Ecto neural progenitor cell (in vitro differentiated cells): Measurements from ENCODE around the gene GRID1.

Experiments
- DNase-seq: peaks from one replicate; pipeline ENCODE4 v3.0.0-alpha.2; 2018; ENCODE audit warnings: low spot score

Gene GRID1

DNA sequence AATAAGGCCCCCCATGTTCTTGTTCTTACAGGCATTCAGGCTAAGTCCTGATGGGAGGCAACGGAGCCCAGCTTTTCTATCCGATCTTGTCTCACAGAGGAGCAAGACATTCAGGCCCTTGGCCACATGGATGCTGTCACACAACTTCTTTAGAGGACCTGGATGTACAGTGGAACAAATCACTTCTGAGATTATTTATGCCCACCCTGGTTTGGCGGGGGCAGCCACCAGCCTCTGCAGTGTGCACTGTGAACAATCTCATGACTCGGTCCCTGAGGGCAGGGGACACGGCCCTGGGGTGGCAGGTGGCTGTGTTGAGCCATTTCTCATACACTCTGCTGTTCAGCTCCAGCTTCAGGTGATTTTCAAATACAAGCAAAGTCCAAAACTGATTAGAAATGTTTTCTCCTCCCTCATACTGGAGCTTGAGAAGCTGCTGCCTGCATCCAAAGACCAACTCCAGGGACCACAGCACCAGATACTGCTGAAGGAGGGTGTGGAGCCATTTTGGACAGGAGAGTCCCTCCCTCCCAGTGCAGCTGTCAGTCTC lies 441.3 kb downstream of the GRID1 start:
- no peak for DNase-seq

DNA sequence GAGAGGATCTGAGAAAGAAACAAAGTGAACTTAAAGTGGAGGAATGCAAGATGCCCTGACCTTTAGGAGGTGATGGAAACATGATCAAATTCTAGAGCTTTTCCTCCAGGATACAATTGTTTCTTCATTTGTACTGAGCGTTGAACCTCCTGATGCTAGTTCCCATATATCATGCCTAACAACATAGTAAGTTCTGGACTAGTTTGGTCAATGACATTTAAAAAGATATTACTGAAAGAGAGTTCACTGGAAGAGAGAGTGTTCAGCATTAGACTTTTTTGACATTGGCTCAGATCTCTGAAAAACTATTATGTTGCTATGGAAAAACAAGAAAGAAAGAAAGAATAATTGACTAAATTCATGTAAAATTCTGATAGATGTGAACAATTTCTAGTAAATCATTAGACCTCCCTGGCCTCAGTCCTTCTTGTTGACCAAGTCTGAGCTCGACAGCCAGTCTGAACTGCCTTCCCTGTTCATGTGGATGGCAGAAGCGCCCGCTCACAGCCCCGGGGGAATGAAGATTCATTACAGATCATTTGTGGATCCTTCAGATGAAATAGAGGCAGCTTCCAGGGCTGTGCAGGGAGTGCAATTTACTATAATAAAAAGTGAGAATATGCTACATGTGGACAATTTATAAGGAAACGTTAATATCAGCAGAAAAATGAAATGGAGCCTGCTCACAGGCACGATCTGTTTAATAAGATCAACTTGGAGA lies 442.1 kb downstream of the GRID1 start:
- no peak for DNase-seq

DNA sequence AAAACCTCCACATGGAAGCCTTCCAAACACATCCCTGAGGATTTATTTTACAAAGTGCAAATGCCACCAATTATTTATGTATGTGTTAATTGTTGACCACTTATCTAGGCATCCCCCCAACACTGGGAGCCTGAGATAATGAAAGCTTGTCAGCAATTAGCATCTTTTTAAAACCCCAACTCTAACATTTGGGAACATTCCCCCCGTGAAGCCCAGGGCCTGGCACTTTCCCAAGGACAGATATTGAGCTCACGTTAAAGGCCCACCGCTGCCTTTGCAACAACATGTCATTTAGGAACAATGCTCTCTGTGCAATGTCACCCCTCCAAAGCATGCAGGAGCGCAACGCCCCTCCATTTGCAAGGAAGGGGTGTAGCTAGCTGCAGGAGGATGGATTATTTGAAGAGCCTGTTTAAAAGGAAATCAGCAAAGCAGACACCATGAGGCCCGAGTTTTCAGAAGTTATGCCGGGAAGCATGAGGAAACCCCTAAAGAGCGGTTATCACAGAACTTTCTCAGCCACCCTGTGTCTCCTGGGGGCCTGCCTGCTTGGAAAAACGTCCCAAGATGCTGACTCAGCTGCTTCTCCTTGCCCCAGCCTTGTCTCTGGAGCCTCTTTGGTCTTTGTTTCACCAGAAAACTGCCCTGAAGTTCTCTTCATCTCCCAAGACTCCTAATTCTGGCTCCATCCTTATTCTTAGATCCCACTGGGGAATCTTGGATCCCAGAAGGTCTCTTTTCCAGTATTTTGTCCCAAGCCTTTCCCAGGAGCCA lies 444.1 kb downstream of the GRID1 start:
- no peak for DNase-seq

DNA sequence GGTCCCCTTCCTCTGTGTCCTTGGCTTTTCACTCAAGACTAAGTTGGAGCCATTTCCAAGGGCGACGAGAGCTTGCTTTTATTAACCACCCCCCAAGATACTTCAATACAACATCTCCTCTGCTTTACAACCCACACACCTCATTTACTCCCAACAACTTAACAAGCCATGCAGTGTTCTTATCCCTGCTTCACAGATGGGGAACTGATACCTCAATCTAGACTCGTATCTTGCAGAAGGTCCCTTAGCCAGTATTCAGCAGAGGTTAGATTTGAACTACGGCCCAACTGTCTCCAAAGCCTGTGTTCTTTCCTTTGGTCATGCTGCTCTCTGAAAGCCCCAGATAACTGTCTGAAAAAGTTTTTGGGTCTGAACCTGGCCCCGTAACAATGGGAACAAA lies 444.8 kb downstream of the GRID1 start:
- no peak for DNase-seq

DNA sequence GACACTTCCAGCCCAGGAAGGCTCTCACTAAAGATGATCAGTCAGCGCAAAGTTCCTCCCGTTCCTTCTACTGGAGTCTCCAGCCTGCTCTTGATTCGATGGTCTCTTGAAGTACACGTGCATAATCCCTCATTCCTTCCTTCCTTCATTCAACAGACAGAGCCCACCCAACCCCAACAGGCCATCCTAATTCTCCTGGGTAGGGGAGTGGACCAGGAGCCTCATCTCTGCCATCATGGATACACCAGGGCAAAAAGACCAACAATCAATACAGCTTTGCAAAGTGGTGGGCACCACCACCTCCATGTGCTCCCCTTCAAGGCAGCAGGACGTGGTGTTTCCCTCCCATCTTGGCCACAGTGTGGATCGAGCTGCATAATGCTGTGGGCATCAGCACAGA lies 446.3 kb downstream of the GRID1 start:
- no peak for DNase-seq

DNA sequence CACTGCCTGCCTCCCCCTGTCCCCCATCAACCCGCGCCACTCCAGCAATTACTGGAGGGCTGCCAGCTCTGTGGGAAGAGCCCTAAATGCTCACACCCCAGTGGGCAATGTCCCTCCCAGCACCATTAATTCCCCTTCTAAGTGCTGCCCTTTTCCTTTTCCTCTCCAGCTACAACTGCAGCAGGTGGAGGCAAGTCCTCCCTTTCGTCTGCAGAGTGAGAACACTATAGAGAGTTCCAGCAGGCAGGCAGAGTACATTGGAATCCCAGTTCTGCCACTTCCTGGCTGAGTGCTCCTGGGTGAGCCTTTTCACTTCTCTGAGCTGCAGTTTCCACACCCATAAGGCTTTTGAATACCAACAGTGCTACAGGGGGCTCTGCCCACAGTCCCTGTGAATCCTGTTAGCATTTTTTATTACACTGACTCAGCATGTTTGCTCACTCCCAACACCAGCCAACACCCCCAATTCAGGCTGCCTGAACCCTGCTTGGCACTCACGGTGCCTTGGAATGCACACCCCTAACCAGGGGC lies 447.0 kb downstream of the GRID1 start:
- DNase-seq: no peak

DNA sequence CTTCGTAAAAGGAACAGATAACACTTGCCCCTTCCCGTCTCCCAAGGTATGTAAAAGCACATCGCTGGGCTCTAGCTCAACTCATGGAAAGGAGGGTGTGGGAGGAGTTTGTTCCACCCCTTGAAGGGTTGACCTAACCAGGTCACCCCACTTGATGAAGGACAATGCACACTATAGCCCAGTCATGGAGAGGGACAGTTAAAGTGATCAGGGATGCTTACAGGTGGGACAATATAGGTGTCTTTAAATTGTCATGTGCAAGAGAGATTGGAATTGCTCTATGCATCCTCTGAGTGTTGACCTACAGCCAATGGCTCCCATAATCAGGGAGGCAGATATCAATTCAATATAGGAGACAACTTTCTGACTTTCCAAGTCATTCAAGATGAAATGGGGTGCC lies 448.2 kb downstream of the GRID1 start:
- no peak for DNase-seq

DNA sequence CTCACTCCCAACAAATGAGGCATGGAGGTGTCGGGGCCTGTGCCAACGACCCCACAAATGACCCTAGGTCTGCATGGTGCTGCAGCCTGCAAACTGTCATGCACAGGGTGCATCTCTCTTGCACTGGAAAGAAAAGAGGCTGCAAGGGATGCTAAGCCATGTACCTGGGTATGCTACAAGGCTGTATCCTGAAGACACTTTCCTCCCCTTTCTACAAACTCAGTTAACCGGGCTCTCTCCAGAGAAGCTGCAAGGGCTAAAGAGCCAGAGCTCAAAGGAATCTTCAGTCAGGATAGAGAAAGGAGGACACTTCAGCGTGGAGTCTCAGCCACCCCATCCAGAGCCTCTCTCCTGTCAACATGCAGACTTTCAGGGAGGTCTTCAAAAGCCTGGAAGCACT lies 449.0 kb downstream of the GRID1 start:
- DNase-seq: no peak

DNA sequence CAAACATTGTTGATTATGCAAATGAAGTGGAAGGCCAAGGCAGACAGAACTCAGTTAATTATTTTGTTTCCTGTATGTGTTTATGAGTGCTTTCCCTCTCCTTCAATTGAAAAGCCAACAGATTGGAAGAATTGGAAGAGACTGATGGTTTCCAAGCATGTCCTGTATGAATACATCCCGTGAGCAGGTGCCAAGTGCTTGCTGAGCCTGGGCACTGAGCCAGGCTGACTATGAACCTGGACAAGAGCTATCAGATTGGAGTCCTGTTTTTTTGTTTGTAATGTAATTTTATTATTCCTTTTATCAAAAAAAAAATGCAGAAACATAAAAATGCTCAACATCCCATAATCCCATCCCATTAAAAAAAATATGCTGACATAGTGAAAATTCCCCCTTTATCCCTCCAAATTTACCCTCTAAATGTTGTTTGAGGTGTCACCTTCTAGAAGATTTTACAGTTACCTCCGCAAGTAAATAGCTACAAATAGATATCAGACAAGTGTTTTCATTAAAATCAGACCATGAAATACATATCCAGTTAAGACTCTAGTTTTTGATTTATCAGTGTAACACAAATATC lies 449.5 kb downstream of the GRID1 start:
- no peak for DNase-seq

DNA sequence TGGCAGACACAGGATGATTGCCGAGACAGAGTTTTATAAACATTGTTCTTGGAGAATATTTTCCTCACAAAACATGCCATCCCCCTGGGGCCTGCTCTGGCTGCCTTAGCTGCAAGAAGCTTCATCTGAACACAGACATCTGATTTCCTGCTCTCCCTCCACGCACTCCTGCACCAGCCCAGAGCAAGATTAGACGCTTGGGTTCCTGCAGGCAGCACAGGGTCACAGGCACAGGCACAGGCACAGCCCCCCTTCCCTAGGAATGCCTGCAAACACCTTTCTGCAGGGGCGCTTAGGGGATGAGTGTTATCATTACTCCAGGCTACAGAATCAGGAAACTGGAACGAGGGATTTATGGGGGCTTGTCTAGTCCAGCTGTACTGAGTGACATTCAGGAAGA lies 450.3 kb downstream of the GRID1 start:
- no peak for DNase-seq

DNA sequence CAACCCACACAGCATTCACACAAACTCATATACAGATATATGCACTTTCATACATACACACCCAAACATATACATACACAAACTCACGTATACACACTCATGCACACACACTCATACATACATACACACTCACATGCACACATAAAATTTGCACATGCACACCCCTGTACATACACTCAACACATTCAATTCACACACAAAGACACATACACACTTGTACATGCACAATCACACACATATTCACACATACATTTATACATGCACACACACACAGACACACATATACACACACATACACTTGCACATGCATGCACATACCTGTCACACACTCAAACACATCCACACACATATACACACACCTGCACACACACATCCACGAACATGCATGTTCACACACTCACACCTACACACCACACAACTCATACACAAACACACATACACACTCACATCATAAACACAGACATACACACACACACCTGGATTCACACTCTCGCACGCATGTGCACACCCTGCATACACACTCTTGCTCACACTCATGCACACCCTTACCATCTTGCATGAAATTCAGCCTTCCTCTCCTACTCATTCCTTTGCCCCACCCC lies 451.2 kb downstream of the GRID1 start:
- DNase-seq: no peak

DNA sequence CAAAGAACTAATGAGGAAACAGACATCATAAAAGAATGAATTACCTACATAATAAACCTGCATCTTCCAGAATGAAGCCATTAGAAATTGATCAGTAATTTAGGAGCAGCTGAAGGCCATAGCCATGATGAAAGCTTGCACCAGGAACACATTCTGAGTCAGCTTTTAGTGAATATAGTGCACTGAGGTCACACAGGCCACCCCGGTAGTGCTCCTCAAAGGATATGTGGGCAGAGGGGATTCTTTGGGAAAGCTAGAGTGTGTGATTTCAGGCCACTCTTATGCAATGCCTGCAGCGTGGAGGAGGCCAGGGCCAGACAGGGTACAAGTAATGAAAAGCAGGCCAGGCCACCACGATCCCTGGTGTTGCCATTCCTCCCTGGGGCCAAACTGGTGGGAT lies 451.9 kb downstream of the GRID1 start:
- no peak for DNase-seq

DNA sequence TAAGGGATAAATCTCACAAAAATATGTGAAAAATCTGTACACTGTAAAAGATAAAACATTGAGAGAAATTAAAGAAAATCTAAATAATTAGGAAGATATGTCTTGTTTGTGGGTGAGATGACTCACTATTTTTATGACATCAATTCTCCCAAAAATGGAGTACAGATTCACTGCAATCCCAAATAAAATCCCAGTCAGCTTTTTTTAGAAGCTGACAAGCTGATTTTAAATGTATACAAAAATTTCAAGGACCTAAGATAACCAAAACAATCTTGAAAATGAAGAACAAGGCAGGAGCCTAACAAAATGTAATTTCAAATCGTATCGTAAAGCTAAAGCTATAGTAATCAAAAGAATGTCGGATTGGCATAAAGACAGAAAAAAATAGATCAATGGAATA lies 458.1 kb downstream of the GRID1 start:
- DNase-seq: no peak

DNA sequence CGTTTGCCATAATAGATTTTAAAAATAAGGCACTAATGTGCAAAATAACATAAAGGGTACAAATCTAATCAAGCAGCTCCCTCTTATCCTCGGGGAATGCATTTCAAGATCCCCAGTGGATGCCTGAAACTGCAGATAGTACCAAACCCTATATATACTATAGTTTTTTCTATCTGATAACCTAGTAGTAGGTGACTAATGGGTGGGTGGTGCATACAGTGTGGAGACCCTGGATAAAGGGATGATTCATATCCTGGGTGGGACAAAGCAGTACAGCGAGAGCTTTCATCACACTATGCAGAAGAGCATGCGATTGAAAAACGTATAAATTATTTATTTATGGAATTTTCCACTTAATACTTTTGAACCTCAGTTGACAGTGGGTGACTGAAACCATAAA lies 464.5 kb downstream of the GRID1 start:
- no peak for DNase-seq

DNA sequence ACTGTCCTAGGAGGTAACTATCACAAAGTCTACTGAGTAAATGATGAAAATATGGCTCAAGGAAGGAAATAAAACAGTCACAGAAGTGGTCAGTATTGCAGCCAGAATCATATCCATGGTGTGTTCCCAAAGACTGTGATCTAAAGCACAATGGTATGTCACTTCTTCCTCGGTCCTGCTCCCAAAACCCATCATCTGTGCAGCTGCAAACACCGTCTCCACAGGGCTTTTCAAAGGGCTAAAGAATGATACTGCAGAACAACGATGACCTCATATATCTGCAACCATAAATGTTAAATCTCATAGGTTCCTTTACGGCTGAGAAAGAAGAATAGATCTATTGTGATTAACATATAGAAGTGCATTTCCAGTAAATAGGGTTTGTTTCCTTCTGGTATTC lies 465.0 kb downstream of the GRID1 start:
- DNase-seq: no peak

DNA sequence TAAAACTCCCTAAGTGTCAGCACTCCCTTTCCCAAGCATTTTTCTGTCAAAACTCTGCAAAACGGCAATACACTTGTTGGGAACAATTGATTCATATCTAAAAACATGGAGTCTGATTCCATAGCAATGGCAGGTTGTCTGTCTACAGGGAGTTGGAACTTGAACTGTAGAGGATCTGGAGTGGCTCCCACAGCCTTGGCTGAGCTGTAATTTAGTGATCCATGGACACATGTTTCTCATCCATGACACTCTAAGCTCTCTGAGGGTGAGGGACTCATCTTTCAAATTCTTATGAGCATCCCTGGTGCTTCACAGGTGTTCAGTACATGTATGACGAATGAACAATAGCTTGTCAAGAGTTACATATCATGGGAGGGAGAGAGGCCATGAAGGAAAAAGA lies 466.1 kb downstream of the GRID1 start:
- no peak for DNase-seq

DNA sequence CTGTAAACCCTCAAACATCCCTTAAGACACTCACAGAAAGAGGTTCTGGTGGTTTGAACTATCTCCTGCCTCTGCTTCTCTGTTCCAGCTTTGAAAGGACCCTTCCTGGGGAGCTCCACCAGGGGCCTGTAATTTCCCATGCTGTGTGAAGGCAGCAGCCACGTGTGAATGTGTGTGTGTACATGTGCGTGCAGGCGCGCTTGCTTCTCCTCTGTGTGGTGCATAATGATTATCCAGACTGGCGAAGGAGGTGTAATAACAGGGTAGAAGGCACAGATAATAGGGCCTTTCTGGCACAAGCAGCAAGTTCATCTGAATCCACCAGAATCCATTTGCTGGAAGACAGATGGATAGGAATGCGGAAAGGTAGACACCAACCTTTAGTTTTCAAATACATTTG lies 466.5 kb downstream of the GRID1 start:
- DNase-seq: no peak

DNA sequence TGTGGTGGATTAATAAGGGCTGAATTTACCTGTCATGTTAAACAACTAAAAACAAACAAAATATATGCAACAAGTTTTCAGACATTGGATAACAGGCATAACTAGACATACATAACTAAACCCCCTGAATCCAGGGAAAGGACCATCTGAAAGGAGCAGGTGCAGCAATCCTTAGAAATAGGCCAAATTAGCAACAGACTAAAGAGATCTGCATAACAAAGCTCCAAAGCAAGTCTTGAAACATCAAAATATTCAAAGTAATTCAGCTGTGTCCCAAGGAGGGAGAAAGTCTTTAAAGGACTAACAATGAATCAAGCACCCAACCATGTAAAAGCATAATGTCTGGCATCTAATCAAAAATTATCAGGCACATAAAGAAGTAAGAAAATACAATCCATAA lies 475.1 kb downstream of the GRID1 start:
- no peak for DNase-seq

DNA sequence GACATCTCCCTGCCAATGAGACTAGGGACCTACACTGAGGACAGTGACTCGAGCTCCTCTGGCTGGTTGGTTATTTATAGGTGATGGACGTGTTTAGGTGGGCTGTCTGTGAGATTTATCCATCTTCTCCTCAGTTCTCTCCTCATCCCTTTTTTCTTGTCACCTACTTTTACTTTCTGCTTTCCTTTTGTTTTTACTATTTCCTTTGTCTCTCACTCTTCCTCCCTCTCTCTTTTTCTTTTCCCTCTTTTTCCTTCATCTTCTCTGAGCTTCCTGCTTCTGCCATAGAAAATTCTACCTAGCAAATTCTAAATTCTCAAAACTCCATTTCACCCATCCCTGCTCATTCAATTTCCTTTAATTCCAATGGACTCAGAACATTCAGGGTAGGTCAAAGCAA lies 478.0 kb downstream of the GRID1 start:
- DNase-seq: no peak

DNA sequence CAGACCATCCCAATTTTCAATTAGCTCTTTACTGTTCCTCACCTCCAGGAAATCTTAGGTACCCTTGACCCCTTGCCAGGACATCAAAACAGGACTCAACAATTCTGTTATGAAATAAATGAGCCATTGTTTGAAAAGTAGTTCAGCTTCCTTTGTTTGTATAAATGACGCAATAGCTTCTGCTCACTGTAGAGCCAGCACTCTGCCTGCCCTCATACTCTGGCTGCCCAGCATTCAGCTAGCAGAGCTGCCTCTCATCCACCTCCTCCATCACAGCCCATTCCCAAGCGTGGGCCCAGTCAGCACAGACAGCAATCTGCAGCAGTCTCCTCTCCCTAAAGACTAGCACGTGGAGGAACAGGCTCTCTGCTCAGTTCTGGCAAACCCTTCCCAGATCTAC lies 478.6 kb downstream of the GRID1 start:
- no peak for DNase-seq

DNA sequence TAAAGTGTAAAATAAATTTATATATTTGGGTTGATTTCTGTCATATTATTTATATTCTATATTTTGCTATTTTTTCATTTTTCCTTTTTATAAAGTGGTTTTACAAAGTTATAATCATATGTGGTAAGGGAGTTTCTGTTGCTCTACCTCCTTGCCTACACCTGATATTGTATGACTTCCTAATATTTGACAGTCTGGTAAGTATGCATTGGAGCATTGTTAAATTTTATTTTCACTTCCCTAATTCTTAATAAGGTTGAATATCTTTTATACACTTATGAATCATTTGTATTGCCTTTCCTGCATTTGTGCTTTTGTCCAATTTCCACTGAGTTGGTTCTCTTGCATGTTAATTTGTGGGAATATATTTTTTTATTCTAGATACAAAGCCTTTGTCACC lies 492.4 kb downstream of the GRID1 start:
- DNase-seq: no peak

DNA sequence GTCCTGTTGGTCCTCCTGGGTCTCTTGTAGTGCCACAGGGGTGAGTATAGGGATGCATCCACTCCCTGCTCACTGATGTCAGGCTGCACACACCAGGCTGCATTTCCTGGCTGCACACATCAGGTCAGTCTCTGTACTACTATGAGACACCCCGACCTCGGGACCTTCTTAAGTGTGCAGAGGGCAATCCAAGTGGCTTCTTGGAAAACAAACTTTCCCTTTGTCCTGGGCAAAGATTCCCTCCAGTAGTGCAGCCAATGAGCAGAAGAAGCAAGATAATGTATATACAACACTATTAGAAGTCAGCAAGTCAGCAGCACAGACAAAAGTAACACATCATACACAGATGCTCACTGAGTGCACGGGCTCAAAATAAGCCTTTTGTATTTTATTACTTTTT lies 493.5 kb downstream of the GRID1 start:
- peak; percentile 22 for DNase-seq
